Measurements from ENCODE around the gene ACTN2.

- TF ChIP-seq, protein P1, sequence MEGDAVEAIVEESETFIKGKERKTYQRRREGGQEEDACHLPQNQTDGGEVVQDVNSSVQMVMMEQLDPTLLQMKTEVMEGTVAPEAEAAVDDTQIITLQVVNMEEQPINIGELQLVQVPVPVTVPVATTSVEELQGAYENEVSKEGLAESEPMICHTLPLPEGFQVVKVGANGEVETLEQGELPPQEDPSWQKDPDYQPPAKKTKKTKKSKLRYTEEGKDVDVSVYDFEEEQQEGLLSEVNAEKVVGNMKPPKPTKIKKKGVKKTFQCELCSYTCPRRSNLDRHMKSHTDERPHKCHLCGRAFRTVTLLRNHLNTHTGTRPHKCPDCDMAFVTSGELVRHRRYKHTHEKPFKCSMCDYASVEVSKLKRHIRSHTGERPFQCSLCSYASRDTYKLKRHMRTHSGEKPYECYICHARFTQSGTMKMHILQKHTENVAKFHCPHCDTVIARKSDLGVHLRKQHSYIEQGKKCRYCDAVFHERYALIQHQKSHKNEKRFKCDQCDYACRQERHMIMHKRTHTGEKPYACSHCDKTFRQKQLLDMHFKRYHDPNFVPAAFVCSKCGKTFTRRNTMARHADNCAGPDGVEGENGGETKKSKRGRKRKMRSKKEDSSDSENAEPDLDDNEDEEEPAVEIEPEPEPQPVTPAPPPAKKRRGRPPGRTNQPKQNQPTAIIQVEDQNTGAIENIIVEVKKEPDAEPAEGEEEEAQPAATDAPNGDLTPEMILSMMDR (IDR thresholded peaks at IDR 0.05) = no peak
- TF ChIP-seq POLR2A (IDR thresholded peaks at IDR 0.05) = no peak
Observed at GRCh38 chr1:236687273-236687672, 974 bp downstream of the ACTN2 start.

Measured in testis (tissue), 2 donors.